H1 (cell line): ENCODE results near the gene DSE. TPM values are rescaled to one million over a fixed set of nuclear protein-coding genes. Genes with fewer than 3 reads are reported as not detected.

ENCODE experiments used
- ATF3 ChIP-seq: IDR thresholded peaks from 2 replicates; pipeline ENCODE4 v1.6.1; 2011; ENCODE audit warnings: low read depth, mild to moderate bottlenecking, low read length; ENCODE audit not compliant: insufficient read depth
- CHD7 ChIP-seq: fragments of 300-600 bp; sonication (generic); IDR thresholded peaks from 2 replicates; pipeline ENCODE4 v1.7.1; 2012; ENCODE audit warnings: low read length, moderate library complexity, mild to moderate bottlenecking, inconsistent platforms; ENCODE audit not compliant: insufficient replicate concordance
- KDM4A ChIP-seq: IDR thresholded peaks from one replicate; pipeline ENCODE4 v1.7.1; 2012; ENCODE audit warnings: low read depth, mild to moderate bottlenecking, moderate library complexity, low read length, inconsistent platforms; ENCODE audit not compliant: severe bottlenecking
- SIN3A ChIP-seq, 2 experiments: IDR thresholded peaks in 1 of 2; conservative IDR thresholded peaks in 1 of 2; 2 replicates each; pipeline ENCODE4 v1.6.1; 2011 to 2012; ENCODE audit warnings: low read length in 2 of 2, improper control_type of control experiment in 1 of 2, low read depth in 1 of 2, mild to moderate bottlenecking in 1 of 2
- SUZ12 ChIP-seq: fragments of 200-600 bp; sonication (generic); IDR thresholded peaks from 2 replicates; pipeline ENCODE4 v1.6.1; 2012; ENCODE audit warnings: mild to moderate bottlenecking, inconsistent platforms, low read length, moderate library complexity, mixed read lengths
- polyA plus RNA-seq, 7 experiments: library from polyadenylated mRNA; depleted of rRNA in 3 of 7; stranded (reverse) in 5 of 7; unstranded in 2 of 7; fragments of >200 nt in 5 of 7; fragments of 200-250 nt in 2 of 7; gene quantifications; 1 replicate in 5 of 7; 2 replicates in 1 of 7; 4 replicates in 1 of 7; pipeline versions ENCODE4 v1.2.1 to v1.2.3, GENCODE V29; 2011 to 2013; ENCODE audit warnings: missing spikeins in 2 of 7, mixed read lengths in 2 of 7
- total RNA-seq: library from RNA; stranded (reverse); fragmentation: NEBNext Ultra II Directional; extraction: Animal tissue kit (Norgen Biotek cat#: 25700); gene quantifications from 2 replicates; pipeline ENCODE4 v1.2.1, GENCODE V29; 2021

Gene DSE
- total and polyA plus RNA-seq, 2 of the 8 experiments (the other 6 are each of a cell fraction or from before 2014, with no cell fraction given) = 32.5 to 94.4 TPM

- TF ChIP-seq KDM4A (no peak), ATF3 (no peak), SUZ12 (no peak), CHD7 (no peak), SIN3A (conservative IDR thresholded peaks at IDR 0.05 in 1 of 2, IDR thresholded peaks at IDR 0.05 in 1 of 2; ENCODE audit: low read depth in 1 of 2, low read length in 2 of 2) (no peak)
These were observed 58.4 kb downstream of the DSE start (continued) for GRCh38 chr6:116429111-116429510.
